Vagina (tissue), 2 donors: ENCODE results near the gene LRRC10B.

Source experiments
- CTCF ChIP-seq, 3 experiments: fragments of 450-650 bp in 2 of 3; fragments of 200-600 bp in 1 of 3; sonication (generic) in 1 of 3; IDR thresholded peaks; one replicate each; pipeline ENCODE4 v1.5.1; 2017 to 2019; ENCODE audit warnings: antibody characterized with exemption in 3 of 3, mild to moderate bottlenecking in 2 of 3, moderate library complexity in 2 of 3
- POLR2A ChIP-seq, 2 donors: fragments of 450-650 bp; IDR thresholded peaks; one replicate each; pipeline ENCODE4 v1.6.1; 2017; ENCODE audit warnings: antibody characterized with exemption in 2 of 2, mild to moderate bottlenecking in 2 of 2, moderate library complexity in 2 of 2

GRCh38 chr11:61540528-61540927 is 32.0 kb downstream of the LRRC10B start:
- TF ChIP-seq POLR2A (IDR thresholded peaks at IDR 0.05) (no peak), CTCF (IDR thresholded peaks at IDR 0.05) (no peak)
